RWPE2 (cell line): ENCODE measurements around the gene IKZF3.

ENCODE experiments used
- ATAC-seq: fragments of 200-7000 bp; cut with Tn5 transposase; 3 replicates; pipeline ENCODE4 v1.9.1; 2021; ENCODE audit warnings: low read depth
- DNase-seq: peaks from one replicate; pipeline ENCODE4 v3.0.0-alpha.2; 2020; ENCODE audit warnings: low spot score
- H3K27ac ChIP-seq: fragments of 450-650 bp; 2 replicates; pipeline ENCODE4 v1.5.1; 2017; ENCODE audit warnings: mild to moderate bottlenecking; ENCODE audit not compliant: poor library complexity, severe bottlenecking
- H3K27me3 ChIP-seq: fragments of 250-450 bp; sonication (Bioruptor Pico); 2 replicates; pipeline ENCODE4 v1.5.1; 2021; ENCODE audit warnings: mild to moderate bottlenecking, moderate library complexity; ENCODE audit not compliant: insufficient read depth, poor library complexity, severe bottlenecking
- H3K36me3 ChIP-seq: fragments of 250-450 bp; sonication (Bioruptor Pico); 2 replicates; pipeline ENCODE4 v1.5.1; 2020; ENCODE audit warnings: low read depth, mild to moderate bottlenecking, moderate library complexity
- H3K4me1 ChIP-seq: fragments of 250-450 bp; sonication (Bioruptor Pico); 2 replicates; pipeline ENCODE4 v1.5.1; 2021; ENCODE audit warnings: mild to moderate bottlenecking, moderate library complexity; ENCODE audit not compliant: insufficient read depth, poor library complexity, severe bottlenecking
- H3K4me3 ChIP-seq: fragments of 250-450 bp; sonication (Bioruptor Pico); 2 replicates; pipeline ENCODE4 v1.5.1; 2021; ENCODE audit warnings: mild to moderate bottlenecking, moderate library complexity; ENCODE audit not compliant: severe bottlenecking
- H3K9me3 ChIP-seq: fragments of 250-450 bp; sonication (Bioruptor Pico); 2 replicates; pipeline ENCODE4 v1.5.1; 2021; ENCODE audit warnings: mild to moderate bottlenecking, moderate library complexity; ENCODE audit not compliant: severe bottlenecking
- CTCF ChIP-seq: fragments of 450-650 bp; IDR thresholded peaks from one replicate; pipeline ENCODE4 v1.5.1; 2017; ENCODE audit warnings: mild to moderate bottlenecking, moderate library complexity; ENCODE audit not compliant: poor library complexity, severe bottlenecking

The IKZF3 gene

GRCh38 chr17:39823407-39824054 lies 40.6 kb downstream of the IKZF3 start:
- Histone ChIP-seq H3K36me3 (no peaks in the 10 kb centered on the region), H3K27ac (no peak overlapping the region), H3K9me3 (no peaks in the 10 kb centered on the region), H3K4me3 (no peak overlapping the region), H3K4me1 (peaks cover 8% of the 10 kb centered on the region), H3K27me3 (no peaks in the 10 kb centered on the region)
- TF ChIP-seq CTCF = no peak
- DNase-seq = no peak
- ATAC-seq = no peak

GRCh38 chr17:39822051-39822451 lies 42.1 kb downstream of the IKZF3 start:
- no peak for TF ChIP-seq CTCF
- Histone ChIP-seq H3K4me3 (no peak overlapping the region), H3K27ac (no peak overlapping the region), H3K36me3 (no peaks in the 10 kb centered on the region), H3K9me3 (no peaks in the 10 kb centered on the region), H3K4me1 (peaks cover 8% of the 10 kb centered on the region), H3K27me3 (no peaks in the 10 kb centered on the region)
- ATAC-seq (no peak), DNase-seq (no peak)

- ATAC-seq (no peak), DNase-seq (no peak)
- no peak for TF ChIP-seq CTCF
- no peaks in the 10 kb centered on the region for H3K36me3 ChIP-seq
- H3K4me1 ChIP-seq = peaks cover 8% of the 10 kb centered on the region
- no peak overlapping the region for H3K27ac ChIP-seq
- no peak overlapping the region for H3K4me3 ChIP-seq
- H3K27me3 ChIP-seq = no peaks in the 10 kb centered on the region
- no peaks in the 10 kb centered on the region for H3K9me3 ChIP-seq
Measured at GRCh38 chr17:39820987-39821386, 43.1 kb downstream of the IKZF3 start.

GRCh38 chr17:39820541-39820940 lies 43.6 kb downstream of the IKZF3 start:
- Histone ChIP-seq H3K27ac (no peak overlapping the region), H3K36me3 (no peaks in the 10 kb centered on the region), H3K4me1 (peaks cover 8% of the 10 kb centered on the region), H3K4me3 (no peak overlapping the region), H3K27me3 (no peaks in the 10 kb centered on the region), H3K9me3 (no peaks in the 10 kb centered on the region)
- TF ChIP-seq CTCF = no peak
- DNase-seq (no peak), ATAC-seq (no peak)

- no peaks in the 10 kb centered on the region for H3K9me3 ChIP-seq
- ATAC-seq (no peak), DNase-seq (no peak)
- H3K4me3 ChIP-seq = no peak overlapping the region
- no peaks in the 10 kb centered on the region for H3K27me3 ChIP-seq
- no peak overlapping the region for H3K27ac ChIP-seq
- peaks cover 8% of the 10 kb centered on the region for H3K4me1 ChIP-seq
- H3K36me3 ChIP-seq = no peaks in the 10 kb centered on the region
- TF ChIP-seq CTCF = no peak
Measured at GRCh38 chr17:39818358-39819000, 45.6 kb downstream of the IKZF3 start.
